C4-2B (cell line): ENCODE measurements around the gene PSD.

Experiments used
- CTCF ChIP-seq: fragments of 450-650 bp; conservative IDR thresholded peaks from 2 replicates; pipeline ENCODE4 v1.5.1; 2017; ENCODE audit warnings: mild to moderate bottlenecking
- ZFX ChIP-seq: fragments of 450-650 bp; IDR thresholded peaks from 2 replicates; pipeline ENCODE4 v1.6.1; 2017

GRCh38 chr10:102389894-102390293, 28.7 kb downstream of the PSD start:
- TF ChIP-seq CTCF: no peak
- no peak for TF ChIP-seq ZFX
